ENCODE measurements around the gene GSTK1.
"Not testable (repeated sequence)": the region's sequence is repeated elsewhere in the genome, so short reads cannot be mapped to it uniquely, and the experiment has no call there.

Gene GSTK1

GRCh38 chr7:143258831-143259230 is 4.4 kb upstream of the GSTK1 start:
- no peak overlapping the region for H3K27ac ChIP-seq (ENCODE audit: low read depth, low read length, poor library complexity, severe bottlenecking)
- no peak overlapping the region for H3K4me2 ChIP-seq (ENCODE audit: low read length)
- no peak overlapping the region for H3K4me3 ChIP-seq (ENCODE audit: low read depth, low read length, poor library complexity, severe bottlenecking)
- no peak overlapping the region for H2AFZ ChIP-seq (ENCODE audit: low read length)
- no peaks in the 10 kb centered on the region for H3F3A ChIP-seq (ENCODE audit: insufficient read depth, low read length)
- peaks cover 4% of the 10 kb centered on the region for H3K4me1 ChIP-seq (ENCODE audit: insufficient read depth, low read length, severe bottlenecking)
- no peak for TF ChIP-seq EZH2 (IDR thresholded peaks at IDR 0.05; ENCODE audit: borderline replicate concordance, low read length)
- TF ChIP-seq CTCF (IDR thresholded peaks at IDR 0.05; ENCODE audit: low read length) = no peak
- no peaks in the 10 kb centered on the region for H3K9me2 ChIP-seq (ENCODE audit: low read depth, low read length)
- no peaks in the 10 kb centered on the region for H4K20me1 ChIP-seq (ENCODE audit: insufficient read depth, low read length)
- H3K9ac ChIP-seq (ENCODE audit: low read length) = no peak overlapping the region
- H3K79me2 ChIP-seq (ENCODE audit: insufficient read depth, low read length) = no peaks in the 10 kb centered on the region
- no peaks in the 10 kb centered on the region for H3K27me3 ChIP-seq (ENCODE audit: insufficient read depth, low read length)
- H3K9me3 ChIP-seq (ENCODE audit: low read length) = no peaks in the 10 kb centered on the region
- no peaks in the 10 kb centered on the region for H3K36me3 ChIP-seq (ENCODE audit: insufficient read depth, low read length)

- Histone ChIP-seq H3K9ac (ENCODE audit: low read length) (no peak overlapping the region), H4K20me1 (ENCODE audit: insufficient read depth, low read length) (no peaks in the 10 kb centered on the region), H2AFZ (ENCODE audit: low read length) (no peak overlapping the region), H3K36me3 (ENCODE audit: insufficient read depth, low read length) (no peaks in the 10 kb centered on the region; the same call in 1 of the 2 replicates), H3K79me2 (ENCODE audit: insufficient read depth, low read length) (no peaks in the 10 kb centered on the region), H3K27me3 (ENCODE audit: insufficient read depth, low read length) (no peaks in the 10 kb centered on the region), H3K4me2 (ENCODE audit: low read length) (no peak overlapping the region), H3K9me3 (ENCODE audit: low read length) (no peaks in the 10 kb centered on the region), H3K9me2 (ENCODE audit: low read depth, low read length) (no peaks in the 10 kb centered on the region), H3K27ac (ENCODE audit: low read depth, low read length, poor library complexity, severe bottlenecking) (no peak overlapping the region), H3K4me1 (ENCODE audit: insufficient read depth, low read length, severe bottlenecking) (peaks cover 14% of the 10 kb centered on the region), H3K4me3 (ENCODE audit: low read depth, low read length, poor library complexity, severe bottlenecking) (no peak overlapping the region), H3F3A (ENCODE audit: insufficient read depth, low read length) (no peaks in the 10 kb centered on the region)
- TF ChIP-seq EZH2 (IDR thresholded peaks at IDR 0.05; ENCODE audit: borderline replicate concordance, low read length) (no peak), CTCF (IDR thresholded peaks at IDR 0.05; ENCODE audit: low read length) (no peak)
Measured at GRCh38 chr7:143259765-143260164, 3.5 kb upstream of the GSTK1 start.

- Histone ChIP-seq H3K27me3 (ENCODE audit: insufficient read depth, low read length) (no peaks in the 10 kb centered on the region), H3K9ac (ENCODE audit: low read length) (no peak overlapping the region), H3K4me1 (ENCODE audit: insufficient read depth, low read length, severe bottlenecking) (peaks cover 16% of the 10 kb centered on the region), H3K9me3 (ENCODE audit: low read length) (no peaks in the 10 kb centered on the region), H2AFZ (ENCODE audit: low read length) (no peak overlapping the region), H3K79me2 (ENCODE audit: insufficient read depth, low read length) (no peaks in the 10 kb centered on the region), H4K20me1 (ENCODE audit: insufficient read depth, low read length) (no peaks in the 10 kb centered on the region), H3K4me2 (ENCODE audit: low read length) (no peak overlapping the region), H3K27ac (ENCODE audit: low read depth, low read length, poor library complexity, severe bottlenecking) (no peak overlapping the region), H3K9me2 (ENCODE audit: low read depth, low read length) (no peaks in the 10 kb centered on the region), H3K36me3 (ENCODE audit: insufficient read depth, low read length) (peaks cover 17% of the 10 kb centered on the region; the same call in 1 of the 2 replicates), H3K4me3 (ENCODE audit: low read depth, low read length, poor library complexity, severe bottlenecking) (no peak overlapping the region), H3F3A (ENCODE audit: insufficient read depth, low read length) (no peaks in the 10 kb centered on the region)
- TF ChIP-seq CTCF (IDR thresholded peaks at IDR 0.05; ENCODE audit: low read length) (no peak), EZH2 (IDR thresholded peaks at IDR 0.05; ENCODE audit: borderline replicate concordance, low read length) (no peak)
Measured at GRCh38 chr7:143261901-143262300, 1.3 kb upstream of the GSTK1 start.

GRCh38 chr7:143264196-143264568 is 941 bp downstream of the GSTK1 start:
- H3K9me2 ChIP-seq (ENCODE audit: low read depth, low read length); H2AFZ ChIP-seq (ENCODE audit: low read length); H3F3A ChIP-seq (ENCODE audit: insufficient read depth, low read length); H3K79me2 ChIP-seq (ENCODE audit: insufficient read depth, low read length); H3K27ac ChIP-seq (ENCODE audit: low read depth, low read length, poor library complexity, severe bottlenecking); H4K20me1 ChIP-seq (ENCODE audit: insufficient read depth, low read length); H3K9me3 ChIP-seq (ENCODE audit: low read length); H3K27me3 ChIP-seq (ENCODE audit: insufficient read depth, low read length): not testable (repeated sequence)
- Histone ChIP-seq H3K36me3 (ENCODE audit: insufficient read depth, low read length) (peaks cover 40% of the 10 kb centered on the region), H3K4me3 (ENCODE audit: low read depth, low read length, poor library complexity, severe bottlenecking) (peak overlapping the region; percentile 91), H3K9ac (ENCODE audit: low read length) (peak overlapping the region; percentile 88), H3K4me1 (ENCODE audit: insufficient read depth, low read length, severe bottlenecking) (peaks cover 16% of the 10 kb centered on the region), H3K4me2 (ENCODE audit: low read length) (peak overlapping the region; percentile 81)

Measured in OCI-LY1 (cell line).